Keratinocyte (primary cell): ENCODE results near the gene CLCN7. TPM values are rescaled to one million over a fixed set of nuclear protein-coding genes. Genes with fewer than 3 reads are reported as not detected.

Experiments
- DNase-seq: peaks from one replicate; pipeline ENCODE4 v3.0.0-alpha.2; 2011; ENCODE audit warnings: low read depth, missing footprints, low spot score
- FAIRE-seq: peaks from 2 replicates; lab custom pipeline; 2011; peaks lifted over from hg19 to GRCh38; lab: Jason Lieb, UNC
- H2AFZ ChIP-seq: 2 replicates; pipeline ENCODE4 v1.6.0; 2012; ENCODE audit warnings: low read length, control low read depth, inconsistent platforms; ENCODE audit not compliant: control insufficient read depth
- H3K27ac ChIP-seq: 2 replicates; pipeline ENCODE4 v1.5.1; 2011; ENCODE audit warnings: low read length; ENCODE audit not compliant: control insufficient read depth, insufficient read depth
- H3K27me3 ChIP-seq: 3 replicates; pipeline ENCODE4 v1.6.0; 2011; ENCODE audit warnings: low read length; ENCODE audit not compliant: control insufficient read depth, insufficient read depth; ENCODE audit errors: extremely low read depth
- H3K36me3 ChIP-seq, 2 experiments: 2 replicates in 1 of 2; 3 replicates in 1 of 2; pipeline ENCODE4 v1.5.1; 2011; ENCODE audit warnings: low read length in 2 of 2, mild to moderate bottlenecking in 1 of 2; ENCODE audit not compliant: control insufficient read depth in 2 of 2, insufficient read depth in 2 of 2; ENCODE audit errors: extremely low read depth in 1 of 2
- H3K4me1 ChIP-seq: 3 replicates; pipeline ENCODE4 v1.5.1; 2011; ENCODE audit warnings: low read length; ENCODE audit not compliant: control insufficient read depth, insufficient read depth; ENCODE audit errors: extremely low read depth
- H3K4me2 ChIP-seq: 3 replicates; pipeline ENCODE4 v1.6.0; 2011; ENCODE audit warnings: low read depth, low read length; ENCODE audit not compliant: control insufficient read depth, insufficient read depth; ENCODE audit errors: extremely low read depth
- H3K4me3 ChIP-seq, 3 experiments: fragments of 200-600 bp in 1 of 3; sonication (generic) in 1 of 3; 2 replicates in 2 of 3; 3 replicates in 1 of 3; pipeline ENCODE4 v1.5.1; 2011 to 2016; ENCODE audit warnings: low read length in 3 of 3, mild to moderate bottlenecking in 3 of 3, control low read depth in 2 of 3, inconsistent platforms in 1 of 3, low read depth in 1 of 3, mixed read lengths in 1 of 3, mixed run types in 1 of 3, moderate library complexity in 1 of 3; ENCODE audit not compliant: control insufficient read depth in 2 of 3, insufficient read depth in 2 of 3; ENCODE audit errors: extremely low read depth in 1 of 3
- H3K79me2 ChIP-seq: 2 replicates; pipeline ENCODE4 v1.6.0; 2012; ENCODE audit warnings: low read length; ENCODE audit not compliant: control insufficient read depth, insufficient read depth
- H3K9ac ChIP-seq: 3 replicates; pipeline ENCODE4 v1.6.0; 2011; ENCODE audit warnings: low read length; ENCODE audit not compliant: control insufficient read depth, insufficient read depth; ENCODE audit errors: extremely low read depth
- H3K9me1 ChIP-seq: 3 replicates; pipeline ENCODE4 v1.6.0; 2011; ENCODE audit warnings: low read length; ENCODE audit not compliant: control insufficient read depth, insufficient read depth; ENCODE audit errors: extremely low read depth
- H3K9me3 ChIP-seq: 2 replicates; pipeline ENCODE4 v1.5.1; 2012; ENCODE audit warnings: low read depth, low read length; ENCODE audit not compliant: control insufficient read depth
- H4K20me1 ChIP-seq: 3 replicates; pipeline ENCODE4 v1.6.0; 2011; ENCODE audit warnings: low read length; ENCODE audit not compliant: control insufficient read depth, insufficient read depth; ENCODE audit errors: extremely low read depth
- EZH2 ChIP-seq: IDR thresholded peaks from one replicate; pipeline ENCODE4 v1.6.1; 2012; ENCODE audit warnings: inconsistent platforms, mild to moderate bottlenecking, low read length, moderate library complexity
- dilution Hi-C: fragments of 300-500 bp; cut with MboI; formaldehyde crosslinking; loops from one replicate; pipeline ENCODE4 v1.7.0; 2020; ENCODE audit warnings: low sequenced_read_pairs; ENCODE audit not compliant: extremely low pct_ligation_motif_present
- polyA plus RNA-seq, 5 experiments: library from polyadenylated mRNA; depleted of rRNA in 3 of 5; stranded (reverse) in 3 of 5; stranded (forward) in 1 of 5; unstranded in 1 of 5; fragments of >200 nt; gene quantifications; 1 replicate in 1 of 5; 2 replicates in 3 of 5; 3 replicates in 1 of 5; pipeline versions ENCODE4 v1.2.1 to v1.2.3, GENCODE V29; 2011 to 2012; ENCODE audit warnings: missing spikeins in 2 of 5, low read depth in 1 of 5, low replicate concordance in 1 of 5
- TF ChIP-seq, protein P1 (sequence below), 3 experiments: IDR thresholded peaks in 1 of 3; conservative IDR thresholded peaks in 1 of 3; optimal IDR thresholded peaks in 1 of 3; 2 replicates in 2 of 3; 3 replicates in 1 of 3; pipeline versions ENCODE3 to v1.5.1; 2011; ENCODE audit warnings: low read length in 3 of 3, mild to moderate bottlenecking in 3 of 3, moderate library complexity in 2 of 3, control low read depth in 1 of 3, inconsistent platforms in 1 of 3; ENCODE audit not compliant: insufficient read depth in 2 of 3; ENCODE audit errors: extremely low read depth in 1 of 3

The CLCN7 gene
- polyA plus RNA-seq, 1 donor (not counting 4 experiments of a cell fraction or from before 2014, with no cell fraction given): 13.3 TPM

GRCh38 chr16:1474082-1474795 lies 589 bp downstream of the CLCN7 start:
- Histone ChIP-seq H3K27me3 (no peaks in the 10 kb centered on the region), H3K4me2 (peak overlapping the region; percentile 97), H2AFZ (peak overlapping the region; percentile 33), H3K27ac (peak overlapping the region; percentile 77), H3K9me3 (no peaks in the 10 kb centered on the region), H3K4me1 (peaks cover 14% of the 10 kb centered on the region), H3K79me2 (peaks cover 38% of the 10 kb centered on the region), H3K4me3 (peak overlapping the region; percentile 67 to 84 (median 76)), H3K36me3 (no peaks in the 10 kb centered on the region), H3K9me1 (no peaks in the 10 kb centered on the region), H3K9ac (peak overlapping the region; percentile 89), H4K20me1 (no peaks in the 10 kb centered on the region)
- FAIRE-seq (no peak), DNase-seq (no peak)
- TF ChIP-seq EZH2: no peak
- TF ChIP-seq, protein P1, sequence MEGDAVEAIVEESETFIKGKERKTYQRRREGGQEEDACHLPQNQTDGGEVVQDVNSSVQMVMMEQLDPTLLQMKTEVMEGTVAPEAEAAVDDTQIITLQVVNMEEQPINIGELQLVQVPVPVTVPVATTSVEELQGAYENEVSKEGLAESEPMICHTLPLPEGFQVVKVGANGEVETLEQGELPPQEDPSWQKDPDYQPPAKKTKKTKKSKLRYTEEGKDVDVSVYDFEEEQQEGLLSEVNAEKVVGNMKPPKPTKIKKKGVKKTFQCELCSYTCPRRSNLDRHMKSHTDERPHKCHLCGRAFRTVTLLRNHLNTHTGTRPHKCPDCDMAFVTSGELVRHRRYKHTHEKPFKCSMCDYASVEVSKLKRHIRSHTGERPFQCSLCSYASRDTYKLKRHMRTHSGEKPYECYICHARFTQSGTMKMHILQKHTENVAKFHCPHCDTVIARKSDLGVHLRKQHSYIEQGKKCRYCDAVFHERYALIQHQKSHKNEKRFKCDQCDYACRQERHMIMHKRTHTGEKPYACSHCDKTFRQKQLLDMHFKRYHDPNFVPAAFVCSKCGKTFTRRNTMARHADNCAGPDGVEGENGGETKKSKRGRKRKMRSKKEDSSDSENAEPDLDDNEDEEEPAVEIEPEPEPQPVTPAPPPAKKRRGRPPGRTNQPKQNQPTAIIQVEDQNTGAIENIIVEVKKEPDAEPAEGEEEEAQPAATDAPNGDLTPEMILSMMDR (optimal IDR thresholded peaks at IDR 0.05 in 1 of 3, IDR thresholded peaks at IDR 0.05 in 1 of 3, conservative IDR thresholded peaks at IDR 0.05 in 1 of 3; ENCODE audit: extremely low read depth in 1 of 3, insufficient read depth in 2 of 3, low read length in 3 of 3): no peak
- dilution Hi-C loops: no loop called here

- Histone ChIP-seq H3K36me3 (no peaks in the 10 kb centered on the region), H3K4me3 (no peak overlapping the region), H3K79me2 (peaks cover 43% of the 10 kb centered on the region), H3K9me1 (no peaks in the 10 kb centered on the region), H3K9ac (no peak overlapping the region), H3K4me1 (peaks cover 14% of the 10 kb centered on the region), H3K27me3 (no peaks in the 10 kb centered on the region), H3K9me3 (no peaks in the 10 kb centered on the region), H4K20me1 (no peaks in the 10 kb centered on the region), H3K27ac (no peak overlapping the region), H3K4me2 (no peak overlapping the region), H2AFZ (no peak overlapping the region)
- no peak for DNase-seq
- no peak for FAIRE-seq
- dilution Hi-C loops: no loop called here
- TF ChIP-seq, protein P1 (optimal IDR thresholded peaks at IDR 0.05 in 1 of 3, IDR thresholded peaks at IDR 0.05 in 1 of 3, conservative IDR thresholded peaks at IDR 0.05 in 1 of 3; ENCODE audit: extremely low read depth in 1 of 3, insufficient read depth in 2 of 3, low read length in 3 of 3): no peak
- TF ChIP-seq EZH2: no peak
Measured at GRCh38 chr16:1472974-1473373, 1.9 kb downstream of the CLCN7 start.
